Esophagus mucosa (tissue), 1 donor: ENCODE results near the gene ATL1. TPM values are rescaled to one million over a fixed set of nuclear protein-coding genes. Genes with fewer than 3 reads are reported as not detected.
"Not testable (repeated sequence)": the region's sequence is repeated elsewhere in the genome, so short reads cannot be mapped to it uniquely, and the experiment has no call there.

Source experiments
- ATAC-seq: fragments of 200-7000 bp; cut with Tn5 transposase; one replicate; pipeline ENCODE4 v1.9.1; 2020
- total RNA-seq: library from RNA; stranded (reverse); gene quantifications from one replicate; pipeline ENCODE4 v1.2.4, GENCODE V29; 2023
- donor health status: DM: yes; HTN: yes; CAD: no.

The ATL1 gene
- total RNA-seq, 1 donor from 2014 or later = 3.1 TPM

- ATAC-seq = no peak
Observed at GRCh38 chr14:50534997-50535396, 24.9 kb upstream of the ATL1 start.

- ATAC-seq = not testable (repeated sequence)
Observed at GRCh38 chr14:50538034-50538433, 21.9 kb upstream of the ATL1 start.

- ATAC-seq = no peak
Observed at GRCh38 chr14:50539051-50539450, 20.9 kb upstream of the ATL1 start.

DNA sequence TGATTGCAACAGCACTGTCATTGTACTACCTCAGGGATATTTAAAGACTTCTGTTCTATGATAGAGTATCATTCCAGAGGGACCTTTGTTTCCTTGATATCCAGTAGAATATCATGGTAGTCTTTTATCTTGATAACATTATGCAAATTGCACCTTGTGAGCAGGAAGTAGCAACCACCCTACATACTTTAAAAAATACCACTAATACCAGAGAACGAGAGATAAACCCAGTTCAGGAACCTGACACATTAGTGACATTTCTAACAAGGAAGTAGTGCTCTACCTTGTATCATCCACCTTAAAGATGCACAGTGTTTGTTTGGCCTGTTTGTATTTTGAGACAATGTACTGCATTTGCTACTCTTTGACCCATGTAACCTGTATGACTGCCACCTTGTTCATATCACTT, 18.8 kb upstream of the ATL1 start:
- ATAC-seq = peak; percentile 49

- ATAC-seq = peak; percentile 91
Observed at GRCh38 chr14:50542941-50543418, 17.0 kb upstream of the ATL1 start.

GRCh38 chr14:50544911-50545310, 15.0 kb upstream of the ATL1 start:
- ATAC-seq = no peak

DNA sequence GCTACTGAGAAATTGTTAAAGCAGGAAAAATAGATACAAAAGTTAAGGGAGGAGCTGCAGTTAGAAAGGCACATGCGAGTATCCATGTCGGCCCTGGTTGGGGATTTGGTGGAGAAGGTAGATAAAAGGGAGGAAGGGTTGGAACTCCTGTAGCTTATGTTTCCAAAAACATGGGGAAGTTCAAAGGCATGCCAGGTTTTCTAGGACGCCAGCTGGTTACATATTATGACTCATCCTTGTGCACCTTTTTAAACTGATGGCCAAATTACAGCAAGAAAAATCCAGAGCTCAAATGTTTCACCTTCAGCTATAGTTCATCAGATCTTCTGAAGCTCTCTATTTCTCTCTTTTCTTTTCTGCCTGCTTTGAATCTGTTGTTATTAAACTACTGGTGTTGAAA, 14.3 kb upstream of the ATL1 start:
- ATAC-seq = no peak

DNA sequence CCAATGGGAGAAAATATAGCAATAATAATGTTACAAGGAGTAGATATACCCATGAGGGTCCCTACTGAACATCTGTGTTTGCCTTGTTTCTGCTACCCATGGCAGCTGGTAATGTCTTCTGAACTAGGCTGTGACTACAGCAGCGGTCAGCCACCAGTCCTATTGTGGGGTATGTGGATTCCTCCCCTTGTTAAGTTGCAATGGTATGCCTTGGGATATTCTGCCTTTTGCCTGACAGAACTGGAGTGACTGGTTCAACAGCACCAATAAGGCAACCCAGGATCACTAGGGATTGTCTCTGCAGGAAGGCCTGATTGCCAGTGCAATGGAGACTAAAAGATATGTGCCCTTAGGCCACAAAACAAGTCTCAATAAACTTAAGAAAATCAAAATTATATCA, 9.7 kb upstream of the ATL1 start:
- peak; percentile 58 for ATAC-seq

GRCh38 chr14:50551877-50552276, 8.1 kb upstream of the ATL1 start:
- no peak for ATAC-seq

DNA sequence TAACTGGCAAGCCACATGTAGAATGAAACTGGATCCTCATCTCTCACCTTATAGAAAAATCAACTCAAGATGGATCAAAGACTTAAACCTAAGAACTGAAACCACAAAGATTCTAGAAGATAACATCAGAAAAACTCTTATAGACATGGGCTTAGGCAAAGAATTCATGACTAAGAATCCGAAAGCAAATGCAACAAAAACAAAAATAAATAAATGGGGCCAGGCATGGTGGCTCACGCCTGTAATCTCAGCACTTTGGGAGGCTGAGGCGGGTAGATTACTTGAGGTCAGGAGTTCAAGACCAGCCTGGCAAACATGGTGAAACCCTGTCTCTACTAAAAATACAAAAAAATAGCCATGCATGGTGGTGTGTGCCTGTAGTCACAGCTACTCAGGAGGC, 7.1 kb upstream of the ATL1 start:
- not testable (repeated sequence) for ATAC-seq

- peak; percentile 69 for ATAC-seq
Observed at GRCh38 chr14:50560931-50561285, 963 bp downstream of the ATL1 start.

DNA sequence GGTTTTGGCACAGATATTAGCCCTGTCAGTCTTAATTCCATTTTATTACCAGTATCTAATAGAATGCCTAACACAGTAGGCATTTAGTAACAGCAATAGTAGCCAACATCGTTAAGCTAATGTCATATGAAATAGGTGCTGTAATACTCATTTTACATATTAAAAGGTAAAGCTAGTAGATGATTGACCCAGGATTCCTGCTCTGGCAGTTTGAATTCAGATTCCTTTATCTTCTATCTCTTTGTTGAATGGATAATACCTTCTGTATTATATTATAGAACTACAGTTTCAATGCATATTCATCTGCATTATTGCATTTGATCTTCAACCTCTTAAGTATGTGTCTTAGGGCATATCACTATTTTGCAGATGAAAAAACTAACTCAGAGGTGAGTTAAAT, 2.9 kb downstream of the ATL1 start:
- no peak for ATAC-seq

- no peak for ATAC-seq
Observed at GRCh38 chr14:50569714-50570274, 9.8 kb downstream of the ATL1 start.

GRCh38 chr14:50573862-50574261, 13.9 kb downstream of the ATL1 start:
- no peak for ATAC-seq

- no peak for ATAC-seq
Observed at GRCh38 chr14:50575769-50576168, 15.8 kb downstream of the ATL1 start.

- no peak for ATAC-seq
Observed at GRCh38 chr14:50577982-50578381, 18.0 kb downstream of the ATL1 start.

GRCh38 chr14:50578433-50578832, 18.5 kb downstream of the ATL1 start:
- ATAC-seq = no peak

DNA sequence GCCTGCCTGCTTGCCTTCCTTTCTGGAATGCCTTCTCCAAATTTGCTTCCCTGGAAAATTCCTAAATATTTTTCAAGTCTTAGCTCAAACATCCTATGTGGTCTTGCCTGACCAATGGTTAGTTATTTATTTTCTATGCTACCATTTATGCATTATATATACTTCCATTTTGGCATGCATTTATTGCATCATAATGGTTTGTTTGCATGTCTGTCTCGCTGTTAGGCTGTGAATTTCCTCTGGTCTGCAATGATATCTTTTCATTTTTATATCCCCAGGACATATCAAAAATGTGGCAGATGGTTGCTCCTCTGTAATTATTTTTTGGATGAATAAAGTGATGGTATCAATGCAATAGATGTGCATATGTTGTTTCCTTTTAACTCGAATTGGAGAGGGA, 30.5 kb downstream of the ATL1 start:
- ATAC-seq = no peak

GRCh38 chr14:50594577-50595316, 34.8 kb downstream of the ATL1 start:
- ATAC-seq = no peak

- ATAC-seq = no peak
Observed at GRCh38 chr14:50598765-50599164, 38.8 kb downstream of the ATL1 start.

GRCh38 chr14:50599700-50600444, 39.9 kb downstream of the ATL1 start:
- ATAC-seq = peak; percentile 75

DNA sequence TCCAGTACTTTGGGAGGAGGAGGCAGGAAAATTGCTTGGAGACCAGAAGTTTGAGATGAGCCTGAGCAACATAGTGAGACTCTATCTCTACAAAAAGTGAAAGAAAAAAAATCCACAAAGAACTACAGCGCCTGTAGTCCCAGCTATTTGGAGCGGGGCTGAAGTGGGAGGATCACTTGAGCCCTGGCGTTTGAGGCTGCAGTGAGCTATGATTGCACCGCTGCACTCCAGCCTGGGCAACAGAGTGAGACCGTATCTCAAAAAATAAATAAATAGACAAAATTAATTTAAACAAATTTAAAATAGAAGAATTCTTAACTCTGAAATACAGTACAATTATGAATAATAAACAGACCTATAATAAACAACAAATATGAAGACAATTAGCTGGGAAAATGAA, 40.9 kb downstream of the ATL1 start:
- no peak for ATAC-seq

DNA sequence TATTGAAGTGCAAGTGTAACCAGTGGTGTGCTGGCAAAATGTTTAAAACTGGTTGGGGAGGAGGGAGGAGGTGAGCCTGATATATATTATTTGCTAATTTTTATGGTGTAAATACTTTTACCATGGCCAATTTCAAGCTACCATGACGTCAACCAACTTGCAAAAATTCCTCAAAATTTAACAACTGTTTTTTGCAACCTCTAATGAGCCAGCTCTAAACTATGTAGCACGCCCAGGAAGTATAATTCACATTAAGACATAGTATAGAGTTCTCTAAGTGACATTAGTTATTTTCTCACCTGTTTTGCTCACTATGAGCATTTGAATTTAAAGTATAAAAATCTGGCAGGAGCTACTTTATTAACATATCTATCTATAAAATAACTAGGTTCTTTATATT, 41.4 kb downstream of the ATL1 start:
- ATAC-seq = peak; percentile 59

DNA sequence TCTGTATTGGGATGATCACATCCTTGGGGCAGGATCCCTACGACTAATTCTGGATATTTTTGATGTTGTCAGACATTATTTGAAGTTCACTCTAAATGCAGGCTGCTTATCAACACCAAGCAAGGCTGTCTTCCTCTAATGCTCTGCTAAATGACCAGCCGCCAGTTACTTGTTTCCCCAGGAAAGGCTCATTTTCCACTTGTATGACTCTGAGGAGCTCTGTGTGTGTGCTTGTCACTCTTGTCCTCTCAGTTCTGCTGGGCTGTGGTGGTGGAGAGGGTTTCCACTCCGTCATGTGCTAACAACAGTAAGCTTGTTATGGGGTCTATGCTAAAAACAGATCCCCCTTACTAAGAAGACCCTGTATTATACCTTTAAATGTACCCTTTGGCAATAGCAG, 42.1 kb downstream of the ATL1 start:
- ATAC-seq = no peak
